ENCODE data around the gene NUMA1. TPM values are rescaled to one million over a fixed set of nuclear protein-coding genes. Genes with fewer than 3 reads are reported as not detected.

NUMA1 gene
- total RNA-seq, 4 donors from 2014 or later: 345 to 650 (median 380) TPM

GRCh38 chr11:72114570-72114969 is 34.2 kb upstream of the NUMA1 start:
- Histone ChIP-seq H3K27ac (no peak overlapping the region), H3K27me3 (peaks cover 0 to 6% of the 10 kb centered on the region in 2 donors), H3K36me3 (peaks cover 0 to 4% (median 0%) of the 10 kb centered on the region in 3 donors), H3K9me3 (no peaks in the 10 kb centered on the region), H3K4me1 (peaks cover 0 to 15% (median 6%) of the 10 kb centered on the region in 4 donors), H3K4me3 (no peak overlapping the region)
- DNase-seq (ENCODE audit: low spot score in 2 of 2): no peak
- no peak for TF ChIP-seq POLR2A (IDR thresholded peaks at IDR 0.05)
- TF ChIP-seq, protein P1, sequence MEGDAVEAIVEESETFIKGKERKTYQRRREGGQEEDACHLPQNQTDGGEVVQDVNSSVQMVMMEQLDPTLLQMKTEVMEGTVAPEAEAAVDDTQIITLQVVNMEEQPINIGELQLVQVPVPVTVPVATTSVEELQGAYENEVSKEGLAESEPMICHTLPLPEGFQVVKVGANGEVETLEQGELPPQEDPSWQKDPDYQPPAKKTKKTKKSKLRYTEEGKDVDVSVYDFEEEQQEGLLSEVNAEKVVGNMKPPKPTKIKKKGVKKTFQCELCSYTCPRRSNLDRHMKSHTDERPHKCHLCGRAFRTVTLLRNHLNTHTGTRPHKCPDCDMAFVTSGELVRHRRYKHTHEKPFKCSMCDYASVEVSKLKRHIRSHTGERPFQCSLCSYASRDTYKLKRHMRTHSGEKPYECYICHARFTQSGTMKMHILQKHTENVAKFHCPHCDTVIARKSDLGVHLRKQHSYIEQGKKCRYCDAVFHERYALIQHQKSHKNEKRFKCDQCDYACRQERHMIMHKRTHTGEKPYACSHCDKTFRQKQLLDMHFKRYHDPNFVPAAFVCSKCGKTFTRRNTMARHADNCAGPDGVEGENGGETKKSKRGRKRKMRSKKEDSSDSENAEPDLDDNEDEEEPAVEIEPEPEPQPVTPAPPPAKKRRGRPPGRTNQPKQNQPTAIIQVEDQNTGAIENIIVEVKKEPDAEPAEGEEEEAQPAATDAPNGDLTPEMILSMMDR (IDR thresholded peaks at IDR 0.05): no peak
- no peak for TF ChIP-seq EP300 (IDR thresholded peaks at IDR 0.05)
- 97 to 100% methylated on average over 1 of the region's 1 CpG for WGBS, 2 donors

DNA sequence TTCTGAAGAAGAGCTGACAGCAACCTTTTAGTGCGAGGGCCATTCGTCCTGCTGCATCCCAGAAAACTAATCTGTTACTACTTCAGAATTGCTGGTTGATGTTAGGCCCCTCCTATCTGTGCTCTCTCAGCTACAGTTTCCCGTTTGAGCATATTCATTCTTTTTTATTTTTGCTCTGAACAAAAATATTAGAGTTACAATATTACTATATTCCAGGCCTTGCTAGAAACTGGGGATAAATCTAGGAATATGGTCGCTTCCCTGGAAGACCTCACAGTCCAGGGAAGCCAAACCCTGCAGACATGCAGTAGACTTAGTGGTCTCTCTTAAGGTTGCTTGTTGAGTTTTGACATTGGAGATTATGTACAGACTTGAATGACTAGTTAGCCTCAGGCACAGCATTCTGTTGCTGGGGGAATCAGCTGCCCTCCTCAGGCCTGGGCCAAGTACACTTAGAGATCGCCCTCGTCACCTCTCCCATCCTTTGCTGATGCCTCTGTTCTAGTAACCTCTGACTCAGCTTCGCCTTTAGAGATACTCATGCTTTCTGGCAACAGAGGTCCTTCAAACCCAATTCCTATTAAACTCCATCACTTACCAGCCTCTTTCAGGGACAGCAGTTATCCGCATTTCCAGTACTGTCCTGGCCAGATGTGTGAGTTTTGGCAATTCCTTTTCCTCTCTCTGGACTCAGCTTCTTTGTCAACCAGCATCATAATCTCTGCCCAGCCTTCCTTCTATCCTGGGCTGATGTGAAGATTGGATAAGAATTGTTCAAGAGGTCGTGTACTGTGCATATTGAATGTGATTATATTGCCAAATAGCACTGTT is 32.9 kb upstream of the NUMA1 start:
- peak overlapping the region; percentile 32 to 70 (median 64) for H3K4me3 ChIP-seq
- TF ChIP-seq EP300 (IDR thresholded peaks at IDR 0.05): no peak
- TF ChIP-seq, protein P1 (IDR thresholded peaks at IDR 0.05): no peak
- TF ChIP-seq POLR2A (IDR thresholded peaks at IDR 0.05): no peak
- WGBS, 2 donors: 64 to 66% methylated on average over 9 of the region's 9 CpGs
- peak overlapping the region; percentile 91 to 99 (median 98) for H3K27ac ChIP-seq
- DNase-seq (ENCODE audit: low spot score in 2 of 2): no peak
- H3K36me3 ChIP-seq: peaks cover 0 to 17% (median 3%) of the 10 kb centered on the region in 3 donors
- peaks cover 0 to 6% of the 10 kb centered on the region in 2 donors for H3K27me3 ChIP-seq
- no peaks in the 10 kb centered on the region for H3K9me3 ChIP-seq
- H3K4me1 ChIP-seq: peaks cover 0 to 15% (median 6%) of the 10 kb centered on the region in 4 donors

DNA sequence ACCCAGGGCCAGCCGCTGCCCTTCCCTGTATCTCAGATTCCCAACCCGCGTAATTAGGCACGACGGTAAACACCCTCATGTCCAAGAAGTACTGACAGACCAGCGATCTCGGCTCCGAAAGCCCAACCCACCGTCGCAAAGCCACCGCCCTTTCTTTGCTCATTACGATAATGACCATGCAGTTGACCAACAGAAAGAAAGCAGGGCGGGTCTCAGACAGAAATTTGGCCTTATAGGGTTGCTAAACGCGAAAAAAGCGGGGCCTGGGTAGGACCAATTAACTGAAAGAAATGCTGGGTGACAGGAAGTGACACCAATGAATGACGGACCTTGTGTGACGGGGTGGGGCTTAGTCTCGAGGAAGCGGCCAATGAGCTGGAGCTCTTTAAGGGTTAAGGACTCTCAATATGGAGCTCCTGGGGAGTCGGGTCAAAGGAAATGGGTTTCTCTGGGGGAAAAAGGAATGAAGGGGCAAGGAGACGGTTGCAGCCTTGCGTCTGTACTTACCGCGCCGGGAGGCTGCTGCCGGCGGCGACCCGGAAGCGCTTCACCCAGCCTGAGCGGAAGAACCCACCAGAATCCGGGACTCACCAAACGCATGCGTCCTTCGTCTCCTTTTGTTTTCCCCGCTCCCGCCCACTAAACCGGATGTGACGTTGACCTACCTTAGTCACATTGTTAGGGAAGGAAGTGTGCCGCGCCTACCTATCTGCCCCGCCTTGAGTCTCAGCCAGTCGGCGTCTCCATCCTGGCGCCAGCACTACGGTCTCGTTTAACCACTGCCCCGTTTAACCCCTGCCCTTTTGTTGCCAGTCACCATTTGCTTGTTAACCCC is 32.0 kb upstream of the NUMA1 start, which contains the start of gene ANAPC15:
TSS of gene ANAPC15 (minus strand) at position 553 of the 835 bp plus-strand sequence. CDS start 1,419 bp downstream, outside the sequence.
- peak; percentile 99 to 100 for DNase-seq (ENCODE audit: low spot score in 2 of 2)
- peaks cover 0 to 6% of the 10 kb centered on the region in 2 donors for H3K27me3 ChIP-seq
- H3K9me3 ChIP-seq: no peaks in the 10 kb centered on the region
- WGBS, 2 donors: 0% methylated on average over 49 of the region's 49 CpGs
- peak within 1 kb of the TSS; percentile 91 to 99 (median 98) for H3K27ac ChIP-seq
- peaks cover 0 to 15% (median 6%) of the 10 kb centered on the region in 4 donors for H3K4me1 ChIP-seq
- peak within 1 kb of the TSS; percentile 50 to 70 (median 64) for H3K4me3 ChIP-seq
- TF ChIP-seq EP300 (IDR thresholded peaks at IDR 0.05) (peak; percentile 98 to 99), POLR2A (IDR thresholded peaks at IDR 0.05) (peak; percentile 97 to 99)
- TF ChIP-seq, protein P1 (IDR thresholded peaks at IDR 0.05): peak in 1 of 5 experiments; percentile 26
- H3K36me3 ChIP-seq: peaks cover 0 to 25% (median 3%) of the 10 kb centered on the region in 3 donors

GRCh38 chr11:72111300-72112142 is 31.2 kb upstream of the NUMA1 start:
- TF ChIP-seq EP300 (IDR thresholded peaks at IDR 0.05): no peak
- TF ChIP-seq, protein P1 (IDR thresholded peaks at IDR 0.05): no peak
- TF ChIP-seq POLR2A (IDR thresholded peaks at IDR 0.05): no peak
- Histone ChIP-seq H3K9me3 (no peaks in the 10 kb centered on the region), H3K4me3 (peak overlapping the region; percentile 37 to 70 (median 64)), H3K27ac (peak overlapping the region; percentile 91 to 99 (median 98)), H3K4me1 (peaks cover 0 to 15% (median 6%) of the 10 kb centered on the region in 4 donors), H3K27me3 (peaks cover 0 to 6% of the 10 kb centered on the region in 2 donors), H3K36me3 (peaks cover 0 to 25% (median 3%) of the 10 kb centered on the region in 3 donors)
- no peak for DNase-seq (ENCODE audit: low spot score in 2 of 2)
- WGBS, 2 donors: 1 to 2% methylated on average over 10 of the region's 10 CpGs

Data from tibial nerve (tissue), 4 donors.